Tibial artery (tissue), 4 donors: Measurements from ENCODE around the gene NUDT19.

Experiments
- DNase-seq, 2 donors: peaks; one replicate each; pipeline ENCODE4 v3.0.0-alpha.2; 2019
- H3K27ac ChIP-seq, 2 donors: fragments of 200-600 bp; sonication (generic) in 1 of 2; 1 replicate in 1 of 2; 2 replicates in 1 of 2; pipeline ENCODE4 v1.5.1; 2018 to 2019; ENCODE audit warnings: mild to moderate bottlenecking in 1 of 2
- H3K27me3 ChIP-seq, 2 donors: fragments of 200-600 bp; sonication (generic) in 1 of 2; one replicate each; pipeline versions ENCODE4 v1.5.1 to v1.6.0; 2016 to 2019
- H3K36me3 ChIP-seq, 3 donors: fragments of 200-600 bp; sonication (generic) in 2 of 3; one replicate each; pipeline ENCODE4 v1.5.1; 2016 to 2019; ENCODE audit warnings: mild to moderate bottlenecking in 2 of 3
- H3K4me1 ChIP-seq, 4 donors: fragments of 200-600 bp; sonication (generic) in 2 of 4; 1 replicate in 3 of 4; 2 replicates in 1 of 4; pipeline ENCODE4 v1.5.1; 2016 to 2019
- H3K4me3 ChIP-seq, 2 donors: fragments of 200-600 bp; sonication (generic) in 1 of 2; 1 replicate in 1 of 2; 2 replicates in 1 of 2; pipeline ENCODE4 v1.5.1; 2018 to 2019; ENCODE audit warnings: mild to moderate bottlenecking in 2 of 2
- H3K9me3 ChIP-seq, 3 donors: fragments of 200-600 bp; sonication (generic) in 1 of 3; one replicate each; pipeline ENCODE4 v1.5.1; 2016 to 2019
- intact Hi-C: fragments of 100-400 bp; cut with DNase I; formaldehyde crosslinking; loops from one replicate; pipeline ENCODE4 v1.15.0; 2023; ENCODE audit warnings: low total_unique reads
- TF ChIP-seq, protein P1 (sequence below), 2 experiments: fragments of 200-600 bp in 1 of 2; fragments of 450-650 bp in 1 of 2; IDR thresholded peaks; one replicate each; pipeline ENCODE4 v1.5.1; 2017 to 2019; ENCODE audit warnings: antibody characterized with exemption in 2 of 2, mild to moderate bottlenecking in 1 of 2, moderate library complexity in 1 of 2

The NUDT19 gene

DNA sequence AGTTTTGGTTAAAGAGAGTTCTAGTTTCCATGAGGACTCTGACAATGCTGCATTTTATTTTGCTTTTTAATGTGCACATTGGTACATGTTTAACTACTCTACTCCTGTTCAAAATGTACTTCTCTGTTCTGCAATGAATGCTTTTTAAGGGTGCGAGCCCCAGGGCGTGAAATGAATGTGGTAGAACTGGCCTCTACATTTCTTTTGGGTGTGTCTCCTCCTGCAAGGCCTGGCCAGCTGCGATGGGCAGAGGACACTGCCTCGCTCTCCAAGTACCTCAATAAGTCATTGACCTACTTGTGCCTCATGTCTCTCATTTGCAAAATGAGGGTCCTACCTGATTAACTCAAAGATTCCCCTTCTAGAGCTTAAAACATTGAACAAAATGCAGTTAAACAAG lies 9.3 kb upstream of the NUDT19 start:
- H3K27ac ChIP-seq: no peak overlapping the region
- no peak for DNase-seq

GRCh38 chr19:32686847-32687475 lies 4.7 kb upstream of the NUDT19 start:
- TF ChIP-seq, protein P1, sequence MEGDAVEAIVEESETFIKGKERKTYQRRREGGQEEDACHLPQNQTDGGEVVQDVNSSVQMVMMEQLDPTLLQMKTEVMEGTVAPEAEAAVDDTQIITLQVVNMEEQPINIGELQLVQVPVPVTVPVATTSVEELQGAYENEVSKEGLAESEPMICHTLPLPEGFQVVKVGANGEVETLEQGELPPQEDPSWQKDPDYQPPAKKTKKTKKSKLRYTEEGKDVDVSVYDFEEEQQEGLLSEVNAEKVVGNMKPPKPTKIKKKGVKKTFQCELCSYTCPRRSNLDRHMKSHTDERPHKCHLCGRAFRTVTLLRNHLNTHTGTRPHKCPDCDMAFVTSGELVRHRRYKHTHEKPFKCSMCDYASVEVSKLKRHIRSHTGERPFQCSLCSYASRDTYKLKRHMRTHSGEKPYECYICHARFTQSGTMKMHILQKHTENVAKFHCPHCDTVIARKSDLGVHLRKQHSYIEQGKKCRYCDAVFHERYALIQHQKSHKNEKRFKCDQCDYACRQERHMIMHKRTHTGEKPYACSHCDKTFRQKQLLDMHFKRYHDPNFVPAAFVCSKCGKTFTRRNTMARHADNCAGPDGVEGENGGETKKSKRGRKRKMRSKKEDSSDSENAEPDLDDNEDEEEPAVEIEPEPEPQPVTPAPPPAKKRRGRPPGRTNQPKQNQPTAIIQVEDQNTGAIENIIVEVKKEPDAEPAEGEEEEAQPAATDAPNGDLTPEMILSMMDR (IDR thresholded peaks at IDR 0.05): no peak
- no peaks in the 10 kb centered on the region for H3K36me3 ChIP-seq
- no peaks in the 10 kb centered on the region for H3K27me3 ChIP-seq
- no peak overlapping the region for H3K4me3 ChIP-seq
- DNase-seq: no peak
- intact Hi-C loops: no loop called here
- no peaks in the 10 kb centered on the region for H3K9me3 ChIP-seq
- no peak overlapping the region for H3K27ac ChIP-seq
- peaks cover 0 to 8% (median 6%) of the 10 kb centered on the region in 4 donors for H3K4me1 ChIP-seq

More for the DNA sequence above, 9.3 kb upstream of the NUDT19 start:
- Histone ChIP-seq H3K4me3 (no peak overlapping the region), H3K36me3 (no peaks in the 10 kb centered on the region), H3K27me3 (peaks cover 0 to 12% of the 10 kb centered on the region in 2 donors), H3K4me1 (no peaks in the 10 kb centered on the region), H3K9me3 (no peaks in the 10 kb centered on the region)
- intact Hi-C loops: no loop called here
- TF ChIP-seq, protein P1 (IDR thresholded peaks at IDR 0.05): no peak

DNA sequence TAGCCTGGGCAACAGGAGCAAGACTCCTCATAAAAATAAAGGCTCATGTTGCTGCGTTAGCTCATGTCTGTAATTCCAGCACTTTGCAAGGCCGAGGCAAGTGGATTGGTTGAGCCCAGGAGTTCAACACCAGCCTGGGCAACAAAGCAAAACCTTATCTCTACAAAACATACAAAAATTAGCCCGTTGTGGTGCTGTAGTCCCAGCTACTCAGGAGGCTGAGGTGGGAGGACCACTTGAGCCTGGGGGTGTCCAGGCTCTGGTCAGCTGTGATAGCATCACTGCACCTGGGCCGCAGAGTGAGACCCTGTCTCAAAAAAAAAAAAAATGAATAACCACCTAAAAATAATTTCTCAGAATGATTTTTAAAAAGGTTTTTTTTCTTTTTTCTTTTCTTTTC lies 3.9 kb upstream of the NUDT19 start:
- Histone ChIP-seq H3K4me1 (peaks cover 0 to 13% (median 9%) of the 10 kb centered on the region in 4 donors), H3K27ac (no peak overlapping the region), H3K27me3 (no peaks in the 10 kb centered on the region), H3K36me3 (no peaks in the 10 kb centered on the region), H3K4me3 (no peak overlapping the region), H3K9me3 (no peaks in the 10 kb centered on the region)
- intact Hi-C loops: no loop called here
- TF ChIP-seq, protein P1 (IDR thresholded peaks at IDR 0.05): no peak
- DNase-seq: no peak

- H3K27me3 ChIP-seq: no peaks in the 10 kb centered on the region
- H3K9me3 ChIP-seq: no peaks in the 10 kb centered on the region
- intact Hi-C loops: no loop called here
- no peaks in the 10 kb centered on the region for H3K36me3 ChIP-seq
- H3K27ac ChIP-seq: no peak overlapping the region
- H3K4me3 ChIP-seq: no peak overlapping the region
- TF ChIP-seq, protein P1 (IDR thresholded peaks at IDR 0.05): no peak
- DNase-seq: peak in 1 of 2 donors; percentile 56
- H3K4me1 ChIP-seq: peaks cover 5 to 19% (median 15%) of the 10 kb centered on the region in 4 donors
Observed at GRCh38 chr19:32688311-32688710, 3.3 kb upstream of the NUDT19 start.

DNA sequence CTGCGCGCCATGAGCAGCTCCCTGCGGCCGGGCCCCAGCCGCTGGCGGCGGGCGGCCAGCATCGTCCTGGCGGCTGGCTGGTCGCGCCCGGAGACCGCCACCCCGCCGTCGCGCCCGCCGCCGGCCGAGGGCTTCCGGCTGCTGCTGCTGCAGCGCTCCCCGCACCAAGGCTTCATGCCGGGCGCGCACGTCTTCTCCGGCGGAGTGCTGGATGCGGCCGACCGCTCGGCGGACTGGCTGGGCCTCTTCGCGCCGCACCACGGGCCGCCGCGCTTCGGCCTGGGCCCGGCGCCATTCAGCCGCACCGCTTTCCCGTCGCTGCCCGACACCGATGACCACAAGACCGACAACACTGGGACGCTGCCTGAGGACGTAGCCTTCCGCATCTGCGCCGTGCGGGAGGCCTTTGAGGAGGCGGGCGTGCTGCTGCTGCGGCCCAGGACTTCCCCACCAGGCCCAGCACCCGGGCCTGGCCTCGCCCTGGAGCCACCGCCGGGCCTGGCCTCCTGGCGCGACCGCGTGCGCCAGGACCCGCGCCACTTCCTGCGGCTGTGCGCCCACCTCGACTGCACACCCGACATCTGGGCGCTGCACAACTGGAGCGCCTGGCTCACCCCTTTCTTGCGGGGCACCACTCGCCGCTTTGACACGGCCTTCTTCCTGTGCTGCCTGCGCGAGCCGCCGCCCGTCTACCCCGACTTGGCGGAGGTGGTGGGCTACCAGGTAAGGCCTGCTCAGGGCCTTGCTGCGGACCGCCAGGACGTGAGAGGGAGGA lies 518 bp downstream of the NUDT19 start:
- peaks cover 5 to 47% (median 26%) of the 10 kb centered on the region in 4 donors for H3K4me1 ChIP-seq
- no peaks in the 10 kb centered on the region for H3K27me3 ChIP-seq
- intact Hi-C loops: no loop called here
- peaks cover 0 to under 1% (median 0%) of the 10 kb centered on the region in 3 donors for H3K36me3 ChIP-seq
- DNase-seq: peak; percentile 51 to 77
- TF ChIP-seq, protein P1 (IDR thresholded peaks at IDR 0.05): no peak
- peak overlapping the region; percentile 71 to 88 for H3K4me3 ChIP-seq
- H3K9me3 ChIP-seq: no peaks in the 10 kb centered on the region
- peak overlapping the region; percentile 75 to 90 for H3K27ac ChIP-seq
